Muscle of arm (tissue), 12 donors: ENCODE data around the gene MED13L. TPM values are rescaled to one million over a fixed set of nuclear protein-coding genes. Genes with fewer than 3 reads are reported as not detected.
A peak's percentile ranks its signal among the peaks of the same experiment; 100 is the strongest.
"Not testable (repeated sequence)": the region's sequence is repeated elsewhere in the genome, so short reads cannot be mapped to it uniquely, and the experiment has no call there.

Experiments used
- DNase-seq: peaks from one replicate; pipeline ENCODE4 v3.0.0-alpha.2; 2013
- polyA plus RNA-seq, 12 donors: library from polyadenylated mRNA; unstranded; fragments of 120-200 nt; gene quantifications; one replicate each; pipeline ENCODE4 v1.2.1, GENCODE V29; 2013; ENCODE audit not compliant: insufficient read length in 12 of 12

Gene MED13L
- polyA plus RNA-seq, 12 donors = 44.9 to 66.0 (median 55.5) TPM; not detected in 1

- no peak for DNase-seq
Observed at GRCh38 chr12:116257826-116258225, 19.7 kb downstream of the MED13L start.

- no peak for DNase-seq
Observed at GRCh38 chr12:116257215-116257614, 20.3 kb downstream of the MED13L start.

GRCh38 chr12:116249938-116250337, 27.6 kb downstream of the MED13L start:
- DNase-seq = no peak

GRCh38 chr12:116248930-116249329, 28.6 kb downstream of the MED13L start:
- no peak for DNase-seq

GRCh38 chr12:116248433-116248832, 29.1 kb downstream of the MED13L start:
- DNase-seq = no peak

GRCh38 chr12:116247377-116247776, 30.1 kb downstream of the MED13L start:
- DNase-seq = peak; percentile 60

- DNase-seq = no peak
Observed at GRCh38 chr12:116246490-116247179, 30.9 kb downstream of the MED13L start.

- no peak for DNase-seq
Observed at GRCh38 chr12:116245189-116245588, 32.3 kb downstream of the MED13L start.

GRCh38 chr12:116244474-116245090, 32.9 kb downstream of the MED13L start:
- no peak for DNase-seq

- DNase-seq = no peak
Observed at GRCh38 chr12:116244001-116244400, 33.5 kb downstream of the MED13L start.

- DNase-seq = no peak
Observed at GRCh38 chr12:116242740-116243139, 34.8 kb downstream of the MED13L start.

GRCh38 chr12:116241157-116241759, 36.2 kb downstream of the MED13L start:
- no peak for DNase-seq

GRCh38 chr12:116238570-116239119, 38.8 kb downstream of the MED13L start:
- DNase-seq = not testable (repeated sequence)

GRCh38 chr12:116238149-116238548, 39.3 kb downstream of the MED13L start:
- DNase-seq = no peak

- DNase-seq = peak; percentile 61
Observed at GRCh38 chr12:116236976-116237375, 40.5 kb downstream of the MED13L start.

GRCh38 chr12:116236148-116236731, 41.3 kb downstream of the MED13L start:
- DNase-seq = peak; percentile 46

GRCh38 chr12:116234148-116234547, 43.3 kb downstream of the MED13L start:
- DNase-seq = not testable (repeated sequence)

GRCh38 chr12:116233669-116234068, 43.8 kb downstream of the MED13L start:
- DNase-seq = no peak

GRCh38 chr12:116227811-116228210, 49.7 kb downstream of the MED13L start:
- no peak for DNase-seq

GRCh38 chr12:116226026-116226425, 51.5 kb downstream of the MED13L start:
- no peak for DNase-seq

- DNase-seq = peak; percentile 67
Observed at GRCh38 chr12:116222358-116222757, 55.1 kb downstream of the MED13L start.

GRCh38 chr12:116220756-116221155, 56.7 kb downstream of the MED13L start:
- DNase-seq = no peak
